DOHH2 (cell line): ENCODE measurements around the gene AKAP10.
"Not testable (repeated sequence)": the region's sequence is repeated elsewhere in the genome, so short reads cannot be mapped to it uniquely, and the experiment has no call there.

Experiments
- H3F3A ChIP-seq: fragments of 200-600 bp; sonication (generic), shearing (Covaris generic); 2 replicates; pipeline ENCODE4 v1.6.0; 2016; ENCODE audit warnings: antibody characterized with exemption, mild to moderate bottlenecking; ENCODE audit not compliant: control insufficient read depth, insufficient read depth
- H3K27ac ChIP-seq: fragments of 200-600 bp; sonication (generic); 2 replicates; pipeline ENCODE4 v1.5.1; 2014; ENCODE audit warnings: low read depth, mild to moderate bottlenecking, low read length, moderate library complexity
- H3K27me3 ChIP-seq: fragments of 200-600 bp; sonication (generic); 2 replicates; pipeline ENCODE4 v1.6.1; 2014; ENCODE audit warnings: mild to moderate bottlenecking, low read length, mixed read lengths; ENCODE audit not compliant: control insufficient read depth
- H3K36me3 ChIP-seq: fragments of 200-600 bp; sonication (generic); 2 replicates; pipeline ENCODE4 v1.6.1; 2014; ENCODE audit warnings: mild to moderate bottlenecking, low read length, moderate library complexity, mixed read lengths; ENCODE audit not compliant: control insufficient read depth
- H3K4me1 ChIP-seq: fragments of 200-600 bp; sonication (generic); 2 replicates; pipeline ENCODE4 v1.6.1; 2014; ENCODE audit warnings: mild to moderate bottlenecking, low read length, mixed read lengths; ENCODE audit not compliant: control insufficient read depth
- H3K4me2 ChIP-seq: fragments of 200-600 bp; sonication (generic); 2 replicates; pipeline ENCODE4 v1.6.0; 2014; ENCODE audit warnings: mild to moderate bottlenecking, low read length, moderate library complexity
- H3K4me3 ChIP-seq: fragments of 200-600 bp; sonication (generic); 2 replicates; pipeline ENCODE4 v1.5.1; 2014; ENCODE audit warnings: mild to moderate bottlenecking, low read length, mixed read lengths
- H3K79me2 ChIP-seq: fragments of 200-600 bp; sonication (generic); 2 replicates; pipeline ENCODE4 v1.6.1; 2014; ENCODE audit warnings: mild to moderate bottlenecking, low read length, mixed read lengths; ENCODE audit not compliant: control insufficient read depth
- H3K9me2 ChIP-seq: fragments of 200-600 bp; sonication (generic); replicated peaks from 2 replicates; pipeline ENCODE4 v1.6.1; 2014; ENCODE audit warnings: mild to moderate bottlenecking, low read length, mixed read lengths; ENCODE audit not compliant: control insufficient read depth
- H3K9me3 ChIP-seq: fragments of 200-600 bp; sonication (generic); 2 replicates; pipeline ENCODE4 v1.6.1; 2014; ENCODE audit warnings: antibody characterized with exemption, low read length, mixed read lengths; ENCODE audit not compliant: control insufficient read depth, insufficient read depth
- H4K20me1 ChIP-seq: fragments of 200-600 bp; sonication (generic); 2 replicates; pipeline ENCODE4 v1.6.0; 2014; ENCODE audit warnings: low read depth, mild to moderate bottlenecking, antibody characterized with exemption, low read length, moderate library complexity; ENCODE audit not compliant: control insufficient read depth, insufficient read depth
- CTCF ChIP-seq: fragments of 200-600 bp; sonication (generic); IDR thresholded peaks from one replicate; pipeline ENCODE4 v1.5.1; 2014; ENCODE audit warnings: antibody characterized with exemption, mild to moderate bottlenecking, low read depth, low read length; ENCODE audit not compliant: poor library complexity, severe bottlenecking
- EZH2phosphoT487 ChIP-seq: fragments of 200-600 bp; sonication (generic); IDR thresholded peaks from 2 replicates; pipeline ENCODE4 v1.6.1; 2017; ENCODE audit warnings: borderline replicate concordance, mild to moderate bottlenecking, antibody characterized with exemption, low read length, moderate library complexity, mixed read lengths

Gene AKAP10

GRCh38 chr17:19897090-19897837 lies 80.4 kb downstream of the AKAP10 start:
- Histone ChIP-seq H3K36me3 (peaks cover 2% of the 10 kb centered on the region; the same call in 1 of the 2 replicates), H3K27ac (no peak overlapping the region), H3K79me2 (no peaks in the 10 kb centered on the region), H3K27me3 (no peaks in the 10 kb centered on the region), H3K4me2 (no peak overlapping the region), H3K4me3 (no peak overlapping the region), H3F3A (peaks cover 4% of the 10 kb centered on the region; the same call in 1 of the 2 replicates), H3K9me2 (no peaks in the 10 kb centered on the region), H3K4me1 (no peaks in the 10 kb centered on the region), H4K20me1 (no peaks in the 10 kb centered on the region), H3K9me3 (no peaks in the 10 kb centered on the region)
- TF ChIP-seq EZH2phosphoT487 (no peak), CTCF (no peak)

- no peaks in the 10 kb centered on the region for H4K20me1 ChIP-seq
- H3K36me3 ChIP-seq: peaks cover 2% of the 10 kb centered on the region; the same call in 1 of the 2 replicates
- no peak overlapping the region for H3K4me2 ChIP-seq
- H3K9me2 ChIP-seq: no peaks in the 10 kb centered on the region
- no peaks in the 10 kb centered on the region for H3K4me1 ChIP-seq
- no peaks in the 10 kb centered on the region for H3K9me3 ChIP-seq
- no peak overlapping the region for H3K27ac ChIP-seq
- no peak overlapping the region for H3K4me3 ChIP-seq
- no peaks in the 10 kb centered on the region for H3K79me2 ChIP-seq
- TF ChIP-seq EZH2phosphoT487: no peak
- no peak for TF ChIP-seq CTCF
- peaks cover 4% of the 10 kb centered on the region; the same call in 1 of the 2 replicates for H3F3A ChIP-seq
- no peaks in the 10 kb centered on the region for H3K27me3 ChIP-seq
Observed at GRCh38 chr17:19896679-19897078, 80.9 kb downstream of the AKAP10 start.

GRCh38 chr17:19890554-19890953 lies 87.1 kb downstream of the AKAP10 start:
- not testable (repeated sequence) for H3K27me3 ChIP-seq, H3K4me1 ChIP-seq, H4K20me1 ChIP-seq, H3K4me3 ChIP-seq, H3F3A ChIP-seq, H3K79me2 ChIP-seq, H3K4me2 ChIP-seq, H3K27ac ChIP-seq, H3K9me3 ChIP-seq, H3K9me2 ChIP-seq, H3K36me3 ChIP-seq

GRCh38 chr17:19890001-19890400 lies 87.6 kb downstream of the AKAP10 start:
- not testable (repeated sequence) for H3K4me3 ChIP-seq, H3K79me2 ChIP-seq, H3K4me1 ChIP-seq, H3K27ac ChIP-seq, H3K9me3 ChIP-seq, H3F3A ChIP-seq, H3K27me3 ChIP-seq, H3K4me2 ChIP-seq, H3K36me3 ChIP-seq, H4K20me1 ChIP-seq, H3K9me2 ChIP-seq
